NT2/D1 (cell line): Measurements from ENCODE around the gene CCDC7.

Experiments
- SUZ12 ChIP-seq: IDR thresholded peaks from 2 replicates; pipeline ENCODE4 v1.6.1; 2011; ENCODE audit not compliant: insufficient read length, insufficient read depth; ENCODE audit errors: extremely low read depth
- ZNF274 ChIP-seq: IDR thresholded peaks from 2 replicates; pipeline ENCODE4 v1.6.1; 2011; ENCODE audit warnings: mild to moderate bottlenecking, low read depth, low read length

- TF ChIP-seq ZNF274: no peak
- TF ChIP-seq SUZ12: no peak
Observed at GRCh38 chr10:32417911-32418547, 27.9 kb upstream of the CCDC7 start.
